ENCODE measurements around the gene SHISAL2A.

Gene SHISAL2A

DNA sequence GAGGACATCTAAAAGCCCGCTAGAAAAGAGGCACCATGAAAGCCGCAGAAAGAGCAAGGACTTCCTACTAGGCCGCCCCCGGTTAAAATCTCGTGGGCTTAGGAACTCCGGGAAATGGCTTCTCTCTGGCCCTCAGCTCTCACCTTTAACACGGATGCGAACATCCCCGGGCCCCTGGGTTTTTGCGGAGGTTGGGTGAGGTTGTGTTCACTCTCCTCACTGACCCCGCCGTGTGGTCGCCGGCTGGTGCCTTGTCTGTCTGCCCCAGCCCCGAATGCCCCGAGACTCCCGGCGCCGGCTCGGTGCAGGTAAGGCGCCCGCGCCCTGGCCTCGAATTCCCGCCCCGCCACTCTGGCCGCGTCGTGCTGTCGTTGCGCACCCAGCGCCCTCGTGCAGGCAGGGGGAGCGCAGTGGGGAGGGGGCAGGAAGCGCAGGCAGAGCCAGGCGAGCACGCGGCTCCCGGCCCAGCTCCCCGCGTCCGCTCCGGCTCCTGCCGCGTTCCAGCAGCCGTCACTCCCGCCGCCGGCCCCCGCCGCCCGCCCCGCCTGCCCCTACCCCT is at the start of gene SHISAL2A:
Gene SHISAL2A, plus strand, starts transcription at position 437 of the 559 bp plus-strand sequence. CDS start 326 bp downstream, outside the sequence.
- in situ Hi-C loops (cut with MboI; ENCODE audit: low sequenced_read_pairs), result no loop called here

DNA sequence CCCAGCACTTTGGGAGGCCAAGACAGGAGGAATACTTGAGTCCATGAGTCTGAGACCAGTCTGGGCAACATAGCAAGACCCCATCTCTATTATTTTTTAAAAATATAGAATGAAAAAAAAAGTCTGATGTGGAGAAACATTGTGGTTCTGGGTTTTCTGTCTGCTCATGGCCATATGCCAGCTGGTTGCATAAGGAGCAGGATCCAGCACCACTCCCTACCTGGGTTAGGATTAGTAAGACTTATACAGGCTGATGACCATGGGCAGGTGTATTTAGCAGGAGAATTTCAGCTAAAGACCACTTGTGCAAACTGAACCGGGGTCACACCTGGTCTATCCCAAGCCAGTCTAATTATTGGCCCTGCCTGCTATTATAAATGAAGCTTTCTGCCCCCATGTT is 47.5 kb upstream of the SHISAL2A start:
- in situ Hi-C loops (cut with MboI; ENCODE audit: low sequenced_read_pairs), result no loop called here

- in situ Hi-C loops (cut with MboI; ENCODE audit: low sequenced_read_pairs), result no loop called here
Measured at GRCh38 chr1:52588027-52588426, 44.9 kb upstream of the SHISAL2A start.

DNA sequence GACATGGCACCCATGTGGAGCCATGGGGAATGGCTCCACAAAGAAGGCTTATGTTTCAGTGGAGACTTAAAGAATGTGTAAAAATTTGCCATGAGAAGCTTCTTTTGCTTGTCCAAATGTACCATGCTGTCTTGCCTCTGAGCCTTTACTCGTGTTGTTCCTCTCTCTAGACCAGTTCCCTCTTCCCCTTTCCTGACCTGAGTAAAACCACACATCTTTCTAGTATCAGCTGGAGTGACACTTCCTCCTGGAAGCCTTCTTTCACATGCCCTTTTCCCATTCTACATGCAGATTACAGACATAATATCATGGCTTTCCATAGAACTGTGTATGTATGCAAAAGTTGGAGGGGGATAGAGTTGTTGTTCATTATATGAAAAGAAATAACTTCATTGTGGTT is 44.4 kb upstream of the SHISAL2A start:
- in situ Hi-C loops (cut with MboI; ENCODE audit: low sequenced_read_pairs), result no loop called here

DNA sequence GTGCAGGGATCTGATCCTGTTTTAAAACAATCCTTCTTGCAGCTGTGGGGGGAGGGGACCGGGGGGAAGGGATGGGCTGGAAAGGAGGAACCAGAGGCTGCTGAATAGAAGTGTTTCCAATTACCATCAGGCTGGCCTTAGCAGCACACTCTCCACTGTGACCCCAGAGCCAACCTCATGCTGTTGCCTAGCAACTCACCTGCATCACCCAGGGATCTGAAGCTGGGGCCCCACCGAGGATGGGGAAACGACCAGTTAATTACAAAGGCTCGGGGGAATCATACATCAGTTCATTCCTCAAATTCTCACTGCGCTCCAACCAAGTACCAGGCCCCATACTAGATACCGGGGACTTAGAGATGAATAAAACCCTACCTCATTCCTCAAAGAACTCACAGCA is 42.7 kb upstream of the SHISAL2A start:
- in situ Hi-C loops (cut with MboI; ENCODE audit: low sequenced_read_pairs), result no loop called here

GRCh38 chr1:52592637-52593323 is 40.2 kb upstream of the SHISAL2A start:
- in situ Hi-C loops (cut with MboI; ENCODE audit: low sequenced_read_pairs), result no loop called here

DNA sequence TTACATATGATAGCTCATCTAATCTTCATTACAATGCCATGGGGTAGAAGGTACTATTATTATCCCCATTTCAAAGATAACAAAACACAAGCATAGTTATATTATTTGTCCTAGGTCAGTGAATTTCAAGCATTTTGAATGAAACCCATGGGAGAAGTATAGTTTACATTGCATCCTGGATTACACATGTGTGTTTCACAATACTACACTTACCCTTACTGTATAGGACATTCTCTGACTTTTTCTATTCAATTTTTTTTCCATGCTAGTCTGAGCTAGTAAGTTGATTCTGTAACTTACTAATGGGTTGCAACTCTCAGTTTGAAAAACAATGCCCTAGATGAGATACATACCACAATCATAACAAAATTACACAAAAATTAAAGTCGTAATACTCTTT is 39.5 kb upstream of the SHISAL2A start:
- in situ Hi-C loops (cut with MboI; ENCODE audit: low sequenced_read_pairs), result no loop called here

DNA sequence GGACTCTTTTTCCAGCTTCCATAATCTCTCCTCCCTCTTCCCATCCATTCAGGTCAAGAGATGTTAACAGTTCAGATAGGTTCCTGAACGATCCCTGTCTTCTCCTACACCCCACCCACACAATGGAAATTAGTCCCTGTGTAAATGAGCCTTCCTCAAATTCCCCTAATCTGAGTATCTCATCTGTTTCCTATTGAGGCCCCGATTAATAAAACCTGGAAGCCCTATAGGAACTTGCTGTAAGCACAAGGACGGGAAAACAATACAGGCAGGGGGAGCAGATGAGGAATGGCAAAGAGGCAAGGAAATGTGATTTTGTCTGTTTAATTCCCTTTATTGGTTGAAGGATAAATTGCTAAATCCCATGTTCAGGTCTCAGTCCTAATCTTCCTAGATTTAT is 37.9 kb upstream of the SHISAL2A start:
- in situ Hi-C loops (cut with MboI; ENCODE audit: low sequenced_read_pairs), result no loop called here

GRCh38 chr1:52597912-52598311 is 35.1 kb upstream of the SHISAL2A start:
- in situ Hi-C loops (cut with MboI; ENCODE audit: low sequenced_read_pairs), result no loop called here

DNA sequence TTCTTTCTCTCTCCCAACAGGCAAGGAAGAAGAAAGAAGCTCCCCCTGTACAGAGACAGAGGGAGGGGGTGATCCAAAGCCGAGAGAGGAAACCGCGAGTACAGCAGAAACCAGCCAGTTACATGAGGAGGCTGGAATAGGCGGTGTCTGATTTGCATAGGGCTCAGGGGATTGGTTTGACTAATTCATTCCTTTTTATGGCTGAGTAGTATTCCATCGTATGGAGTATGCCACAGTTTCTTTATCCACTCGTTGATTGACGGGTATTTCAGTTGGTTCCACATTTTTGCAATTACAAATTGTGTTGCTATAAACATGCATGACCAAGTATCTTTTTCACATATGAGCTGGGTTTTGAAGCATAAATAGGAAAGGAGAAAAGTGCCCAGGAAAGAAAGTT is 34.2 kb upstream of the SHISAL2A start:
- in situ Hi-C loops (cut with MboI; ENCODE audit: low sequenced_read_pairs), result no loop called here

DNA sequence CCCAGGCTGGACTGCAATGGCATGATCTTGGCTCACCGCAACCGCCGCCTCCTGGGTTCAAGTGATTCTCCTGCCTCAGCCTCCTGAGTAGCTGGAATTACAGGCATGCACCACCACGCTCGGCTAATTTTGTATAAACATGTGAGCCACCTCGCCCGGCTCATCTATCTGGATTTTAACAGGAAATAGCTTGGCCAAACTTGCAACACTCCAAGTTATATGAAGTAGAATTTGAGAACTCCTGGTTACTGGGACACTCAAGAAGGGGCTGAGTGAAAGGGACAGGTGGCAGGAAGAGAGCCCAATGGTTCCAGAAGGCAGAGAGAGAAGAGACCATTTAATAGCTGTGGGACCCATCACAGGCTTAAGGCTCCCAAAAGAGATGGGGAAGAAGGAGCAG is 33.7 kb upstream of the SHISAL2A start:
- in situ Hi-C loops (cut with MboI; ENCODE audit: low sequenced_read_pairs), result no loop called here

GRCh38 chr1:52600533-52601179 is 32.3 kb upstream of the SHISAL2A start:
- in situ Hi-C loops (cut with MboI; ENCODE audit: low sequenced_read_pairs), result no loop called here

- in situ Hi-C loops (cut with MboI; ENCODE audit: low sequenced_read_pairs), result no loop called here
Measured at GRCh38 chr1:52601519-52601918, 31.4 kb upstream of the SHISAL2A start.

DNA sequence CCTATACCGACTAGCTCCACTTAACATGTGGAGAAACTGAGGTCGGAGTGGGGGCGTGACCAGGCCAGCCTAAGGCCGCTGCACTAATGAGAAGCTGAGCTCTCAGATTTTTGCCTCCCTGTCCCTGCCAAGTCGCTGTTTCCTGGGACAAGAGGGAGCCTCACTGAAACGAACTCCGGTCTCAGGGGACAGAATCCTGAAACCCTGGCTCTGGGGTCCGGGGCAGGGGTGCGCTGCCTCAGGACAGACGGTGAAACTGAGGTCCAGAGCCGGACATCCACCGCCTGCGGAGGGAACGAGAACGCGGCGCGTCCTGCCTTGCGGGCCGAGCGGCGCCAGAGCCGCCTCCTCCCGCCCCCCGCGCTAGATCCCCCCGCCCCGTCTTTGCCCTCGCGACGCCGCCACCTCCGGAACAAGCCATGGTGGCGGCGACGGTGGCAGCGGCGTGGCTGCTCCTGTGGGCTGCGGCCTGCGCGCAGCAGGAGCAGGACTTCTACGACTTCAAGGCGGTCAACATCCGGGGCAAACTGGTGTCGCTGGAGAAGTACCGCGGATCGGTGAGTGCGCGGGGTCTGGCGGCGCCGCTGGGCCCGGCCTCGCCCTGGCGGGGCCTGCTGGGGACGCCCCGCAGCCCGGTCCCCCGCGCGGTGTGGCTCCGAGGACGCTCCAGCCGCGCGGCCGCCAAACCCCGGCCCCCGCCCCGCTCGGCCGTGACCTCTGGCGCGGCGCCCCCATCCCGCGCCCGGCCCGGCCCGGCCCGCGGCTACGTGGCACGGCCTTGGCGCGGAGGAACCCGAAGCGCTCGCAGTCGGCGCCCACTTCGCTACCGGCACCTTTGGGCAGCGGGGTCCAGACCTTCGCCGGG is 30.7 kb upstream of the SHISAL2A start, which contains the start of gene GPX7:
Gene GPX7, plus strand, starts transcription at position 381 of the 865 bp plus-strand sequence. Its CDS starts 39 bp downstream, at position 420.
- in situ Hi-C loops (cut with MboI; ENCODE audit: low sequenced_read_pairs), result no loop called here

DNA sequence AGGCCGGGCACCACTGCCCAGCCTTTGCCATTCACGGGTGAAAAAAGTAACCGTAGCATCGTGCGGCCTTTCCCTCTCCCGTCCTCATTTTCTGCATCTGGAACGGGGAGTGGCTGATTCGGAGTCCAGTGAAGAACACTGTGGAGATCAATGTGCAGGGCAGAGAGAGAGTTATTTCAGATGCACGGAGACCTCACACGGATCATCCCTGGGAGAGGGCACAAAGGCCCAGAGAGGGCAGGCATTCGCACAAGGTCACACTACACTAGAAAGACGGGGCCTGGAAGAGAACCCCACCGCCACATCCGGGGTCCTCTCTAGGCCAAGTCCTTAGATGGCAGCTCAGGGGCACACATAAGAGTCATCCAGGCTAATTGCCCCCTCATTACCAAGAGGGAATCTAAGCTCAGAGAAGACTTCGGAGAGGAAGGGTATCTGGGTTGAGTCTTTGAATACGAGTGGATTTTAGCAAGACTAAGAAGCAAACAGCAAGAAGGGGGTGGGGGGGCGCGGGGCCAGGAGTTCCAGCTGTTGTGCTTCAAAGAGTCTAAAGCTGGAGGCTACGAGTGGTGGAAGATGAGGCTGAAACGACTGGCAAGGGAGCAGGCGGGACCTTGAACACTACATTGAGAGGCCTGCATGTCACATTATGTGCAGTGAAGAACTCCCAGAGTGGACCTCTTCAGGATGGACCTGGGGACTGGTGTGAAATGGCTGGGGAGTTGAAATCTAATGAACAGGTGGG is 29.9 kb upstream of the SHISAL2A start:
- in situ Hi-C loops (cut with MboI; ENCODE audit: low sequenced_read_pairs), result no loop called here

DNA sequence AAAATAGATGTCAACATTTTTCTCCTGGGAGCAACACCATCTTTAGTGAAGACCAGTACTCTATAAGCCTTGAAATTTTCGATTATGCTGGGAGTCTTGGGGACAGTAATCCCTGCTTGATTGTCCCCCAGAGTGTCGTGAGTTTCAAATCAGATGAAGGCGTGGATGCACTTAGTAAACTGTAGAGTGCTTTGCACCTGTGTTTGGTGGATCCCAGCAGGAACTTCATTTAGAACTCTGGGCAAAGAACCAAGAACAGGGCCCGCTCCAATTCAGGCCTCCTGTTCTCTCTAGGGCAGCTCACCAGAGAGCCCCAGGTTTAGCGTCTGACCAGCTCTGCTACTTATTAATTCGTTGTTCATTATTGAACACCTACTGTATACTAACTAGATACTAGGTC is 29.3 kb upstream of the SHISAL2A start:
- in situ Hi-C loops (cut with MboI; ENCODE audit: low sequenced_read_pairs), result no loop called here

DNA sequence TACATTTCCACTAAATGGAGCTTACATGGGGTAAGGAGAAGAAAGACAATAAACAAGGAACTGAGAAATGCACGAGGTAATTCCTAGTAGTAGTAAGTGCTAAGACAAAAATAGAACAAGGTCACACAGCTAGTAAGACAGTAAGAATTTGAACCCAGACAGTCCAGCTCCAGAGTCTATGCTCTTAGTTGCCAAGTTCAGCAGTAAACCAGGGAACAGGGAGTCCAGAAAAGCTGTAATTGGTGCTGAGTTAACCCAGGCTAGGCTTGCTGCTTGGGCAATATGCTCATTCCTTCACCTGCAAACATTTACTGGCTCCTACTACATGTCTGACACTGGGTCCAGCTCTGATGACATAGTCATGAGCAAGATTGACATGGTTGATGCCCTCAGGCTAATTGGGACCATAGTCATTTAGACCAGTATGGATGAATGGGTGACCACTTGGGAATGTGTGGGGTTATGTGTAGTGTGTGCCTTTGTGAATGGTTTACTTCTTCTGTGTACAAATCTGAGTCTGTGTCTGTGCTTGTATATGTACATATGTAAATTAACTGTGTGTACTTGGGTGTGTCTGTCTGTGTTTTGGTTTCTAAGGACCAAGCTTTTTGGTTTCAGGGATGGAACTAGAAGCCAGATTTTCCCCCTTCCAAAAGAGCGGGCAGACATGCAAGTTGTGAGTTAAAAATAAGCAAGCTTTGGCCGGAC is 28.8 kb upstream of the SHISAL2A start:
- in situ Hi-C loops (cut with MboI; ENCODE audit: low sequenced_read_pairs), result no loop called here

GRCh38 chr1:52613636-52614373 is 19.2 kb upstream of the SHISAL2A start:
- in situ Hi-C loops (cut with MboI; ENCODE audit: low sequenced_read_pairs), result no loop called here

GRCh38 chr1:52614671-52615070 is 18.3 kb upstream of the SHISAL2A start:
- in situ Hi-C loops (cut with MboI; ENCODE audit: low sequenced_read_pairs), result no loop called here

Measured in hTERT RPE-1 (cell line).